NB4 (cell line): ENCODE results near the gene VPS29.
"Not testable (repeated sequence)": the region's sequence is repeated elsewhere in the genome, so short reads cannot be mapped to it uniquely, and the experiment has no call there.

Experiments used
- DNase-seq: peaks from one replicate; pipeline ENCODE4 v3.0.0; 2010; ENCODE audit warnings: low read depth
- H3K4me3 ChIP-seq: one replicate; pipeline ENCODE4 v1.5.1; 2011; ENCODE audit warnings: mild to moderate bottlenecking, low read depth, low read length, moderate library complexity
- CTCF ChIP-seq: IDR thresholded peaks from one replicate; pipeline ENCODE4 v1.5.1; 2012; ENCODE audit warnings: low read depth, low read length
- MYC ChIP-seq: IDR thresholded peaks from 2 replicates; pipeline ENCODE4 v1.6.1; 2011; ENCODE audit warnings: low read depth, low read length
- POLR2A ChIP-seq: IDR thresholded peaks from 2 replicates; pipeline ENCODE4 v1.6.1; 2011; ENCODE audit warnings: mild to moderate bottlenecking; ENCODE audit not compliant: insufficient read length; ENCODE audit errors: extremely low read depth
- TF ChIP-seq, protein P1 (sequence below): IDR thresholded peaks from 2 replicates; pipeline ENCODE4 v1.6.1; 2011; ENCODE audit warnings: low read depth, low read length

VPS29 gene

DNA sequence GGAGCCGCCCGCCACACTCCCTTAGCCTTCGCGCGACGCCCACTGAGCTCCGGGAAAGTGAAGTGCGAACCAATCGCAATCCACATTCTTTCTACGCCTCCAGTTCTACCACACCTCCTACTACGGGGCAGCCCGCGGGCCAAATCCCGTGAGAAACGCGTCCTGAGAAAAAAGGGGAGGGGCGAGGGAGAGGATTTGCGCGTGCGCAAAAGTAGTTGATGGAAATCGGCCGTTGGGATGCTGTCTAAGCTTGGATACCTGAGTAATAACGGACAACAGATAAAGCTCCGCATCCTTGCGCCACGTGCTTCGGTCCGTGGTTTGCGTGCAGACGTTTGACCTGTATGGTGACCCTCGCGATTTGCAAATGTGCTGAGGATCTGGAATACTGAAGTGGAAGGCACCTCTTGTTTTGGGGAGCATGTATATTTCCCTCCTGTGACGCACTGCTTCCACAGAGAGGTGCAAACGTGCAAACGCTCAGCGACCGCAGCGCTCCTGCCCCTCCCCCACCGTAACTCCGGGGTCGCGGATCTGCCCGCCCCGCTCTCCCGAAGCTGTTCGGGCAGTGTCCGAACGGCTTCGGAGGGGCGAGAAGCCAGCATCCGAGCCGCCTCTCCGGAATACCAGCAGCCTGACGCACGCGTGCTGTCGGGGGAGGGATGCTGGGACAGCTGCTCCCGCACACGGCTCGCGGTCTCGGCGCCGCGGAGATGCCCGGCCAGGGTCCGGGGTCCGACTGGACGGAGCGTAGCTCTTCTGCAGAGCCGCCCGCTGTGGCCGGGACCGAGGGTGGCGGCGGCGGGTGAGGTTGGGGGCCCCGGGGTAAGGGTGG is 33.5 kb downstream of the VPS29 start, which contains the start of the genes FAM216A and GPN3:
TSS of gene FAM216A (plus strand) at position 632 of the 835 bp plus-strand sequence. CDS start at position 663, 31 bp downstream.
TSS of gene GPN3 (minus strand) at position 44 of the 835 bp plus-strand sequence. CDS start 54 bp downstream, outside the sequence.
- peak; percentile 76 for TF ChIP-seq POLR2A
- TF ChIP-seq, protein P1, sequence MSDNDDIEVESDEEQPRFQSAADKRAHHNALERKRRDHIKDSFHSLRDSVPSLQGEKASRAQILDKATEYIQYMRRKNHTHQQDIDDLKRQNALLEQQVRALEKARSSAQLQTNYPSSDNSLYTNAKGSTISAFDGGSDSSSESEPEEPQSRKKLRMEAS = peak; percentile 99
- no peak for TF ChIP-seq CTCF
- TF ChIP-seq MYC = peak; percentile 97
- DNase-seq = peak; percentile 100
- H3K4me3 ChIP-seq = peak within 1 kb of the TSS; percentile 79

DNA sequence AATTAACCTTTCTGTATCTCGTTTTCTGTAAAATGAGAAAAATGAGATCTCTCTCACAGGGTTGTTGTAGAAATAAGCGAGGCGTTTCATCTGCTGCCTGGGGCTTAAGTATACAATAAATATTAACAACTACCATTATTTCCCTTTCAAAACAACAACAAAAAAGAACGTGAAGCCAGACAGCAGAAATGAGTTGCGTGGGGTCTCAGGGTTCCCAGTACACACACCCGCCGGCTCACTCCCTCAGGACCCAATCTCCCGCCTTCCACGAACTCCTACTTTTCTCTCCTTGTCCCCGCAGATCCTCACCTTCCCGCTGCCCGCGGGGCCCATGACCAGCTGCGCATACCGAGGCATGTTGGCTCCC is 34.1 kb downstream of the VPS29 start:
- no peak for DNase-seq
- TF ChIP-seq POLR2A (no peak), CTCF (no peak), MYC (no peak)
- TF ChIP-seq, protein P1 = no peak
- peak overlapping the region; percentile 79 for H3K4me3 ChIP-seq

GRCh38 chr12:110466791-110467190 is 35.1 kb downstream of the VPS29 start:
- peak; percentile 30 for DNase-seq
- TF ChIP-seq MYC (no peak), POLR2A (no peak), CTCF (no peak)
- TF ChIP-seq, protein P1 = no peak
- peak overlapping the region; percentile 79 for H3K4me3 ChIP-seq

DNA sequence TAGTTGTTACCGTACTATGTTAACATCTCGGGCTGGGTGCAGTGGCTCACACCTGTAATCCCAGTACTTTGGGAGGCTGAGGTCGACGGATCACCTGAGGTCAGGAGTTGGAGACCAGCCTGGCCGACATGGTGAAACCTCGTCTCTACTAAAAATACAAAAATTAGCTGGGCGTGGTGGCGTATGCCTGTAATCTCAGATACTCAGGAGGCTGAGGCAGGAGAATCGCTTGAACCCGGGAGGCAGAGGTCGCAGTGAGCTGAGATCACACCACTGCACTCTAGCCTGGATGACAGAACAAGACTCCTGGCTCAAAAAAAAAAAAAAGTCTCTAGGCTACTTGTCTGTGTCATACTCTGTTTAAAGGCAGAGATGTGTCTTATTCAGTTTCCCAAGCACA is 36.1 kb downstream of the VPS29 start:
- H3K4me3 ChIP-seq, DNase-seq: not testable (repeated sequence)

- no peak overlapping the region for H3K4me3 ChIP-seq
- TF ChIP-seq POLR2A = no peak
- no peak for TF ChIP-seq CTCF
- TF ChIP-seq, protein P1 = no peak
- TF ChIP-seq MYC = no peak
- no peak for DNase-seq
Measured at GRCh38 chr12:110465024-110465423, 36.9 kb downstream of the VPS29 start.

GRCh38 chr12:110461189-110461588 is 40.7 kb downstream of the VPS29 start:
- not testable (repeated sequence) for DNase-seq

DNA sequence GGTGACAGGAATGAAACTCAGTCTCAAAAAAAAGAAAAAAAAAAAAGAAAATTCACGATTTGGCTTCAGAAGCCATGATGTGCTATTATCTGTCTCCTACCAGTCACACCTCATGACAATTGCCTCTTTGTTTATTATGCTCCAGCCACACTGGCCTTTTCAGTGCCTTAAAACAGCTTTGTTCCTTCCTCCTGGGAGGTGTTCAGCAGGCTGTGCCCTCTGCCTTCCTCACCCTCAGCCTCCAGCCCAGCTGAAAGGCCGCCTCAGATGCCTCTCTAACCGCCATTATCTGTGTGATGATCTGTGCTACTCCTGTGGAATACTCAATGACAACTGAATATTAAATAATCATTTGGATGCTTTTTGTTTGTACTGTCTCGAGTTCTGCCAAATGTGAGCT is 43.2 kb downstream of the VPS29 start:
- TF ChIP-seq CTCF = no peak
- no peak for TF ChIP-seq POLR2A
- H3K4me3 ChIP-seq = no peak overlapping the region
- no peak for DNase-seq

More at GRCh38 chr12:110461189-110461588, 40.7 kb downstream of the VPS29 start:
- not testable (repeated sequence) for H3K4me3 ChIP-seq
